OCI-M1 (cell line): ENCODE results near the gene MGP.

Experiments
- DNase-seq: peaks from one replicate; lab custom pipeline; 2025; lab: John Stamatoyannopoulos, UW

The MGP gene

GRCh38 chr12:14885718-14886221, at the start of gene MGP:
Gene MGP (minus strand): TSS chr12:14885854. CDS start chr12:14885791, 63 bp downstream.
- DNase-seq = peak; percentile 13

- no peak for DNase-seq
Observed at GRCh38 chr12:14935031-14935430, 49.4 kb upstream of the MGP start.

GRCh38 chr12:14934511-14934910, 48.9 kb upstream of the MGP start:
- DNase-seq = no peak

- DNase-seq = no peak
Observed at GRCh38 chr12:14931791-14932560, 46.3 kb upstream of the MGP start.

GRCh38 chr12:14931359-14931758, 45.7 kb upstream of the MGP start:
- DNase-seq = no peak

- DNase-seq = no peak
Observed at GRCh38 chr12:14930299-14930698, 44.6 kb upstream of the MGP start.

GRCh38 chr12:14928931-14929330, 43.3 kb upstream of the MGP start:
- no peak for DNase-seq

GRCh38 chr12:14927267-14927666, 41.6 kb upstream of the MGP start:
- DNase-seq = no peak

- no peak for DNase-seq
Observed at GRCh38 chr12:14924541-14924940, 38.9 kb upstream of the MGP start.

GRCh38 chr12:14923944-14924343, 38.3 kb upstream of the MGP start:
- no peak for DNase-seq

- no peak for DNase-seq
Observed at GRCh38 chr12:14921218-14921617, 35.6 kb upstream of the MGP start.

- DNase-seq = peak; percentile 42
Observed at GRCh38 chr12:14920475-14921126, 34.9 kb upstream of the MGP start.

GRCh38 chr12:14919455-14919854, 33.8 kb upstream of the MGP start:
- DNase-seq = no peak

GRCh38 chr12:14915736-14916135, 30.1 kb upstream of the MGP start:
- DNase-seq = no peak

- DNase-seq = no peak
Observed at GRCh38 chr12:14913381-14913781, 27.7 kb upstream of the MGP start.

- DNase-seq = no peak
Observed at GRCh38 chr12:14911131-14911530, 25.5 kb upstream of the MGP start.

GRCh38 chr12:14910090-14910915, 24.6 kb upstream of the MGP start:
- no peak for DNase-seq

GRCh38 chr12:14907953-14908352, 22.3 kb upstream of the MGP start:
- DNase-seq = no peak

- no peak for DNase-seq
Observed at GRCh38 chr12:14906114-14906513, 20.5 kb upstream of the MGP start.

- DNase-seq = no peak
Observed at GRCh38 chr12:14905269-14906004, 19.8 kb upstream of the MGP start.

GRCh38 chr12:14904854-14905253, 19.2 kb upstream of the MGP start:
- DNase-seq = no peak
